Measurements from ENCODE around the gene NADK.

NADK gene

DNA sequence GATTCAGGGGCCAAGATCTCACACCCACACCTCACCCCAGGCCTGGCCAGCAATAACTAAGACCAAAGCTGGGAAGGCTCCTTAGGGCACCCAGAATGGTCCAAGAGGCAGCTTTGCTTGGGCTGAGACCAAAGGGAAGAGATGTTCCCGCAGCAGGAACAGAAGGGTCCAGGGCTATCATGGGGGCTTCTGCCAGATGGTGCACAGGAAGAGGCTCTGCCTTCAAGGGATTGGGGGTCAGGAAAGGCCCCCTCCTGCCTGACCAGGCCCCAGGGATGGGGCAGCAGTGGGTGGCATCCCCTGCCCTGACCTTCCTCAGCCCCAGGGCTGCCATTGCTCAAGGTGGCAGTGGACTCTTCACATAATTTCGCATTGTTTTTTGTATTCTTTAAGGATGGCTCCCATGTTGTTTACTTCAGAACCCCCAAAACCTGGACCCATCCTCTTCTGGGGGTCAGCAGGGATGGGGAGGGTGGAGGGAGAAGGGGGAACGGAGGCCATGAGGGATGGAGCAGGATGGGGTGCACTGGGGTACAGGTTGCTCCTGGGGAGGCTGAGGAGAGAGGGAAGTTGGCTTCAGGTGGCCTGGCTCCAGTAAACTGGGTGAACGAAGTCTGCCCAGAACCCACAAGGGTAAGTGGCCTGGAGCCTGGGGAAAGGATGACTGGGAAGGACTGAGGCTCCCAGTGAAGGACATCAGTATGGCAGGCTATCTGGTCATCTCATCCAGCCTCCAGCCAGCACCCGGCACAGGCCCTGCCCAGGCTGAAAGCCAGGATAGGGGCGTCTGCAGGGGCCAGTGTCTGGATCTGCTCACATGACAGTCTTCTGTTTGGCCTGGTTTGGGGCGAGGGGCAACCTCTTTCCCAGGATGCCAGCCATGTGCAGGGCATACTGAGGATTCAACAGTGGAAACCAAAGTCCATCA is 2.6 kb upstream of the NADK start:
- no peak for DNase-seq (ENCODE audit: low read depth)
- no peak overlapping the region for H3K4me3 ChIP-seq (ENCODE audit: low read depth, low read length)
- TF ChIP-seq, protein P1, sequence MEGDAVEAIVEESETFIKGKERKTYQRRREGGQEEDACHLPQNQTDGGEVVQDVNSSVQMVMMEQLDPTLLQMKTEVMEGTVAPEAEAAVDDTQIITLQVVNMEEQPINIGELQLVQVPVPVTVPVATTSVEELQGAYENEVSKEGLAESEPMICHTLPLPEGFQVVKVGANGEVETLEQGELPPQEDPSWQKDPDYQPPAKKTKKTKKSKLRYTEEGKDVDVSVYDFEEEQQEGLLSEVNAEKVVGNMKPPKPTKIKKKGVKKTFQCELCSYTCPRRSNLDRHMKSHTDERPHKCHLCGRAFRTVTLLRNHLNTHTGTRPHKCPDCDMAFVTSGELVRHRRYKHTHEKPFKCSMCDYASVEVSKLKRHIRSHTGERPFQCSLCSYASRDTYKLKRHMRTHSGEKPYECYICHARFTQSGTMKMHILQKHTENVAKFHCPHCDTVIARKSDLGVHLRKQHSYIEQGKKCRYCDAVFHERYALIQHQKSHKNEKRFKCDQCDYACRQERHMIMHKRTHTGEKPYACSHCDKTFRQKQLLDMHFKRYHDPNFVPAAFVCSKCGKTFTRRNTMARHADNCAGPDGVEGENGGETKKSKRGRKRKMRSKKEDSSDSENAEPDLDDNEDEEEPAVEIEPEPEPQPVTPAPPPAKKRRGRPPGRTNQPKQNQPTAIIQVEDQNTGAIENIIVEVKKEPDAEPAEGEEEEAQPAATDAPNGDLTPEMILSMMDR (IDR thresholded peaks at IDR 0.05; ENCODE audit: low read depth, low read length, missing control alignments): no peak

DNA sequence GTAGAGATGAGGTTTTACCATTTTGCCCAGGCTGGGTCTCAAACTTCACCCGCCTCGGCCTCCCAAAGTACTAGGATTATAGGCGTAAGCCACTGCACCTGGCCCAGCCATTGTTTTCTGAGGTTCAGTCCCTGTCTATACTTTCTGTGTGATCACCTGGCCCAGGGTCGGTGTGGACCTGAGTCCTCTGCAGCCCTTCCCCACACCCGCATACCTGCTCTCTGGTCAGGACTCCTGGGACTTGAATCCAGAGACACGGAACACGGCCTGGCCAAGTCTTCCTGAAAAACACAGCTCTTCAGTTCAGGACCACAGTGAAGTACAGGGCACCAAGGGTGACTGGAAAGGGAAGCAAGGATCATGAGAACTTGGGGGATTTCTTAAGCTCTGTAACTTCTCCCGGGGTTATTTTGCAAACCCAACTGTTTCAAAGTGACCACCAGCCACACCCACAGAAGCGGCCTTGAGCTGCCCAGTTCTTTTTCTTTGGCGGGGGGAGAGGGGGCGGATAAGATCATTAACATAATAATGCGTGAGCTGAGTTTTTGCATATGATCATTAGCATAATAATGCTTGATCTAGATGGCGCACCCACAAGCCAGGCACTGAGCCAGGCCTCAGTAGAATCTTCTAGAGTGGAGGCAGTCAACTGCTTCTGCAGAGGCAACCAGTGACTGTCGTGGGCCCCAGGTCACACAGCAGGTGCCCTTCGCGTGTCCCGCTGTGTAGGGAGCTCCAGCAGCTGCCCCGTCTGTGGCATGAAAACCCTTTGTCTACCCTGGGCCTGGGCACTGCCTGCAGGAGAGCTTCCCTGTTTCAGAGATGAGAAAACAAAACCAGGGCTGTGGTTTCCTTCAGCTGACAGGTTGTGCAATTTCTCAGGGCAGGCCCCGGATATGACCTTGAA is 1.7 kb upstream of the NADK start:
- DNase-seq (ENCODE audit: low read depth): peak; percentile 86
- TF ChIP-seq, protein P1 (IDR thresholded peaks at IDR 0.05; ENCODE audit: low read depth, low read length, missing control alignments): no peak
- peak overlapping the region; percentile 87 for H3K4me3 ChIP-seq (ENCODE audit: low read depth, low read length)

DNA sequence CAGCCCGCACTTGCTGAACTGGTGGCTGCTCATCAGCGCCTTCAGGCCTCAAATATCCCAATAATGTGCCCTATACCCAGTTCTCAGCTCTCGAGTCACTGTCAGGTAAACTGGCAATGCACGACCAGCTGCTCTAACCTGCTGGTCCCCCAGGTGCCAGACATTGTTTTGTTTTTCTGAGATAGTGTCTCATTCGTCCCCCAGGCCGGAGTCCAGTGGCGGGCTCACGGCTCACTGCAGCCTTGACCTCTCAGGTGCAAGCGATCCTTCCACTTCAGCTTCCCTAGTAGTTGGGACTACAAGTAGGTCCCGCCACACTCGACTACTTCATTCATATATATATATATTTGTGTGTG is 1.0 kb upstream of the NADK start:
- peak overlapping the region; percentile 87 for H3K4me3 ChIP-seq (ENCODE audit: low read depth, low read length)
- TF ChIP-seq, protein P1 (IDR thresholded peaks at IDR 0.05; ENCODE audit: low read depth, low read length, missing control alignments): no peak
- no peak for DNase-seq (ENCODE audit: low read depth)

DNA sequence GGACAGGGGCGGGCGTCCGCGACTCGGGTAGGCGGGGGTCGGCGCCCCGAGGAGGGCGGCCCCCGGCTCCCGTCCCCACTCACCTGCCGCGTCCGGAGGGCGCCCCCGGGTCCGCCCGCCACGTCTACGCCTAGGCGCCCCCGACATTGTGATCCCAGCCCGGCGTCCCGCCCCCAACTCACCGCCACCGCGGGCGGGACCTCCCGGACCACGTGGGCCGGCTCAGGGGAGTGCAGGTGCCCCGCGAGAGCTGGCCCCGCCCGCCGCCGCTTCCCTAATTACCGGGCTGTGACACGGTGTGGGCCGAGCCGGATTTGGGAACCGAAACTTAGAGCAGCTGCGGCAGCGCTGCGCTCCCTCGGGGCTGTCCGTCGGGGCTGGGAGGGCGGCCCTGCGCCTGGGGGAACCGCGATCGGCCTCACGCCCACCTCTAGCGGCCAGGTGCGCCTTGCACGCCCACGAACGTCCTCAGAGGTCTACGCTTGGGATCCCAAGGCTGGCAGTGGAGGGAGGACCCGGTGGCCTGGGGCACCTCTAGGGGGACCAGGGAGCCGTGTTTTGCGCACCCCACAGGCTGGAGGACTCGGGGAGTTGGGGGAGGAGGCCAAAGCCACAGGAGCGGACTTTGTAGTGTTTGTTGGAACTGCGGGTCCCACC is 521 bp upstream of the NADK start:
- peak; percentile 91 for DNase-seq (ENCODE audit: low read depth)
- H3K4me3 ChIP-seq (ENCODE audit: low read depth, low read length): peak overlapping the region; percentile 87
- TF ChIP-seq, protein P1 (IDR thresholded peaks at IDR 0.05; ENCODE audit: low read depth, low read length, missing control alignments): peak; percentile 44

DNA sequence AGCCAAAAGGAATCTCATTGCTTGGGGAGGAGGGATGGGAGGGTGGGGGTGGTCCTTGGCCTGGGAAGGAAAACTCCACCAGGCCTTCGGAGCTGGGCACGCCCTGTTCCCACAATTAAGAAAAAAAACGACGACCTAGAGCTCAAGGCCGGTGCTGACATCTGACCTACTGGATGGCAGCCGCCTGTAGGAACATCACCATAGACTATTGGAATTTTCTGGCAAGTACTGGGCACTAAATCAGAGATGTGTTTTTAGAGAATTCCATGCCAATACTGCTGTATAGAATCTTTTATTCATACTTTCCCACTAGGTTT is 729 bp downstream of the NADK start:
- H3K4me3 ChIP-seq (ENCODE audit: low read depth, low read length): peak overlapping the region; percentile 87
- no peak for DNase-seq (ENCODE audit: low read depth)
- TF ChIP-seq, protein P1 (IDR thresholded peaks at IDR 0.05; ENCODE audit: low read depth, low read length, missing control alignments): no peak

GRCh38 chr1:1776672-1777582 is 1.3 kb downstream of the NADK start:
- DNase-seq (ENCODE audit: low read depth): no peak
- TF ChIP-seq, protein P1 (IDR thresholded peaks at IDR 0.05; ENCODE audit: low read depth, low read length, missing control alignments): no peak
- peak overlapping the region; percentile 87 for H3K4me3 ChIP-seq (ENCODE audit: low read depth, low read length)
